Germinal center (tissue), 1 donor: ENCODE measurements around the gene HAUS5.
"Not testable (repeated sequence)": the region's sequence is repeated elsewhere in the genome, so short reads cannot be mapped to it uniquely, and the experiment has no call there.

Experiments used
- DNase-seq: peaks from one replicate; pipeline ENCODE4 v3.0.0; 2012; ENCODE audit warnings: mixed read lengths, low spot score

Gene HAUS5

GRCh38 chr19:35642798-35643254 is 30.3 kb downstream of the HAUS5 start:
- no peak for DNase-seq

GRCh38 chr19:35643255-35644205 is 31.0 kb downstream of the HAUS5 start:
- peak; percentile 90 for DNase-seq

- DNase-seq = peak; percentile 97
Measured at GRCh38 chr19:35644206-35644986, 31.9 kb downstream of the HAUS5 start.

GRCh38 chr19:35644987-35645679 is 32.6 kb downstream of the HAUS5 start:
- DNase-seq = peak; percentile 76

DNA sequence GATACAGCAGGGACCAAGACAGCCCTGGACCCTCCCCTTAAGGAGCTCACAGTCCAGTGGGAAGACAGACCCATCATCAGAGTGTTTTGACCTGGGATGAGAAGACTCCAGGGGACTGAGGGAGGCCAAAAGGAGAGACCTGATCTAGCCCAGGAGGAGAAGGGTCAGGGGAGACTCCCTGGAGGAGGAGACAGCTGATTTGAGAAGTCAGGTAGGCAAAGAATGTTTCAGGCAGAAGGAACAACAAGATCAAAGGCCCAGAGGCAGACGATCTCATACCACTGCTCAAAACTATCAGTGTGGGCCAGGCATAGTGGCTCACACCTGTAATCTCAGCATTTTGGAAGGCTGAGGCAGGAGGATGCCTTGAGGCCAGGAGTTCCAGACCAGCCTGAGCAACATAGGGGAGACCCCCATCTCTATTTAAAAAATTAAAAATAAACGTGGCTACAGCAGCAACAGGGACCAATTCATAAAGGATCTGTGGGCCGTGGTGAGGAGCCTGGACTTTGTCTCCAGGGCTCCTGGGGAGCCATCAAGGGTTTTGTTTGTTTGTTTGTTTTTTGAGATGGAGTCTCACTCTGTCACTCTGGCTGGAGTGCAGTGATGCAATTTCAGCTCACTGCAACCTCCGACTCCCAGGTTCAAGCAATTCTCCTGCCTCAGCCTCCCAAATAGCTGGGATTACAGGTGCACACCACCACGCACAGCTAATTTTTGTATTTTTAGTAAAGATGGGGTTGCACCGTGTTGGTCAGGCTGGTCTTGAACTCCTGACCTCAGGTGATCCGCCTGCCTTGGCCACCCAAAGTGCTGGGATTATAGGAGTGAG is 33.4 kb downstream of the HAUS5 start:
- DNase-seq = no peak

DNA sequence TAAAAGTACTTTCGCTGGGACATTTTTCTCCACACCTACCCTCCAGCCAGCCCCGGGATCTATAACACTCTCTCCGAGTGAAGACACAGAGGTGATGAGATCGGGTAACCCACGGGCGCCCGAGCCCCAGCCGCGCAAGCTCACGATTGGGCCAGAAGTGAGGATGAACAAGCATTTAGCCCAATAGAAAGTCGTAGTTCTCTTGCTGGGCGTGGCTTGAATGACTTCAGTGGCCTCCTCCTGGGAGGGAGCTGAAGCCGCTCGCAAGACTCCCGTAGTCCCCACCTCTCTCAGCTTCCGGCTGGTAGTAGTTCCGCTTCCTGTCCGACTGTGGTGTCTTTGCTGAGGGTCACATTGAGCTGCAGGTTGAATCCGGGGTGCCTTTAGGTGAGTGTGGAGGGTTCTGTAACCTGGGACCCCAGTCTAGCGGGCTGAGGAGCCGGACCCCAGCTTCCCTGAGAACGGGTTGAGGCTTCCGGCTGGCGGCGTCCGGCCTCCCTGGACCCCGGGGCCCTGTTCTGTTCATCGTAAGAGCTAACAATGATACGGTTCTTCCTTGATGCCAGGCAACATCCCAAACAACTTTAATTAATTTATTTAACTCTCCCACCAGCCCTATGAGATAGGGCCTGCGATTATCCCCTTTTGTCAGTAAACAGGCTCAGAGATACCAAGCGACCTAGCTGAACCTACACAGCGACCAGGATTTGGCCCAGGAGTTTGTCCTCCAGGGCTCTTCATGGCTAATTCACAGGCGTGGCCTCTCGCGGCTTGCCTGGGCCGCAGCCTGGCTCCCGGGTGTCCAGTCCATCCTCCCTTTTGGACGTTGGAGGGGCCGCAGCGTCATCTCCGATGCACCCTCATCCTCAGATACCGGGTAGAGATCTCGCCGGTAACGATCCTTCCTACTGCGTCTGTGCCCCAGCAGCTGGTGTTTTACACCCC is 35.8 kb downstream of the HAUS5 start, which contains the start of gene COX6B1:
Gene COX6B1, plus strand, starts transcription at position 307 of the 945 bp plus-strand sequence. CDS start 2,921 bp downstream, outside the sequence.
- peak; percentile 97 for DNase-seq

DNA sequence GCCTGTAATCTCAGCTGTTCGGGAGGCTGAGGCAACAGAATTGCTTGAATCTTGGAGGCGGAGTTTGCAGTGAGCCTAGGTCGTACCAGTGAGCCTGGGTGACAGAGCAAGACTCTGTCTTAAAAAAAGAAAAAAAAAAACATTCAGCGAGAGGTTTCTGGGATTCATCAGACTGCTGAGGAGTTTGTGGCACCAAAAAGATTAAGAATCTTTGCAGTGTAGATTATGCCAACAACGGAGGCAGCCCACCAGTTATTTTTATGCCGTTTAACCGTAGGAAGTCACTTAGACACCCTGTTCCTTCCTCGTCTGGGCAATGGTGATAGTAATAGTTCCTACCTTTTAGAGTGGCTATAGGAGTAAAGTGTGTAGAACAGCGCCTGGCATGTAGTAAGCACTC is 38.0 kb downstream of the HAUS5 start:
- DNase-seq = no peak

DNA sequence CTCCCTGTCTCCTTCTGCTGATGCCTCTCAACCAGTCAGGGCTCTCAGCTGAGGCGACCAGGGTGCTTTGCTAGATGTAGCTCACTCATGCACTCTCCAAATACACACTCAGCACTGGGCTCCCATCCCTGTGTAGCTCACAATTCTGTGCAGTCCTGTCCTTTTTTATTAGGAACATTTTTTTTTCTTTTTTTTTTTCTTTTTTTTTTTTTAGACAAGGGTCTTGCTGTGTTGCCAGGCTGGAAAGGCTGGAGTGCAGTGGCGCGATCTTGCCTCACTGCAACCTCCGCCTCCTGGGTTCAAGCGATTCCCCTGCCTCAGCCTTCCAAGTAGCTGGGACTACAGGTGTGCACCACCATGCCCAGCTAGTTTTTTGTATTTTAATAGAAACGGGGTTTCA is 42.3 kb downstream of the HAUS5 start:
- not testable (repeated sequence) for DNase-seq

DNA sequence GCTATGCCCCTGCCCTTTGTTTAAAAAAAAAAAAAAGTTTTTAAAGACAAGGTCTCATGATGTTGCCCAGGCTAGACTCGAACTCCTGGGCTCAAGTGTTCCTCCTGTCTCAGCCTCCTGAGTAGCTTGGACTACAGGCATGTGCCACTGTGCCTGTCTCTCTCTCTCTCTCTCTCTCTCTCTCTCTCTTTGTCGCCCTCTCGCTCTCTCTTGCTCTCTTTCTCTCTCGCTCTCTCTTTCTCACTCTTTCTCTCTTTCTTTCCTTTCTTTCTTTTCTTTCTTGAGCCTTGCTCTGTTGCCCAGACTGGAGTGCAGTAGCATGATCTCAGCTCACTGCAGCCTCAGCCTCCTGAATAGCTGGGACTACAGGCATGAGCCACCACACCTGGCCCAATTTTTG is 43.1 kb downstream of the HAUS5 start:
- DNase-seq = no peak

GRCh38 chr19:35656700-35657099 is 44.2 kb downstream of the HAUS5 start:
- no peak for DNase-seq

DNA sequence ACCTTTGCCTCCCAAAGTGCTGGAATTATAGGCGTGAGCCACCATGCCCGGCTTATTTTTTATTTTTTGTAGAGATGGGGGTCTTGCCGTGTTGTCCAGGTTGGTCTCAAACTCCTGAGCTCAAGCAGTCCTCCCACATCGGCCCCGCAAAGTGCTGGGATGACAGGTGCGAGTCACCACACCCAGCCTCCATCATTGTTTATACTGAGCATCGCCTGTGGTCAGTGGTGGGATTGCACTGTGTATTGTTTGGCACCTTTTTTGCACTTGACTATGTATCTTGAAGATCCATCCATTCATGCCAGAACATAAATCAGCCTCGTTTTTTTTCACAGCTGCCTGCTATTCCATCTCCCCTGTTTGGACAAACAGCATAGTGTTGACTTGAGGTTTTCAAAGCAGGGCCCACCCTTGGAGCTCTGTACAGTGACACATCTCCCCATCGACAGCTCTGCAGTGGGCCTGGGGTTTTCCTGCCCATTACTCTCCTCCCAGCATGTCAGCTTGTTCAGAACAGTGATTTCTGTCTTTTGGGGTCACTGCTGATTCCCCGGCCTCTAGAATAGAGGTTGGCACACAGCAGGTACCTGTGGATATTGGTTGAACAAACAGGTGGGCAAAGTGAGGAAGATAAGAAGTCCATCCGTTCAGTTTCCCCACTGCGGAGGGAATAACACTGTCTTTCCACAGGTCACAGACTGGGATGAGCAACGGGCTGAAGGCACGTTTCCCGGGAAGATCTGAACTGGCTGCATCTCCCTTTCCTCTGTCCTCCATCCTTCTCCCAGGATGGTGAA is 45.6 kb downstream of the HAUS5 start:
- DNase-seq = no peak

DNA sequence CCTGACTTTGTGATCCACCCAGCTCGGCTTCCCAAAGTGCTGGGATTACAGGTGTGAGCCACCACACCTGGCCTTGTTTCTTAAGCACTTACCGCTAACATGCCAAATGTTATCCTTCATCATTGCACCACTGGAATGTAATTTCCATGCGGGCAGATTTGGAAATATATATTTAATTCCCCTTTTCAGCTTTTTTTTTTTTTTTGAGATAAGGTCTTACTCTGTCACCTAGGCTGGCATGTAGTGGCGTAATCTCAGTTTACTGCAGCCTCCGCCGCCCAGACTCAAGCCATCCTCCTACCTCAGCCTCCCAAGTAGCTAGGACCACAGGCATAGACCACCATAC is 49.4 kb downstream of the HAUS5 start:
- no peak for DNase-seq

GRCh38 chr19:35663981-35664380 is 51.4 kb downstream of the HAUS5 start:
- DNase-seq = no peak

DNA sequence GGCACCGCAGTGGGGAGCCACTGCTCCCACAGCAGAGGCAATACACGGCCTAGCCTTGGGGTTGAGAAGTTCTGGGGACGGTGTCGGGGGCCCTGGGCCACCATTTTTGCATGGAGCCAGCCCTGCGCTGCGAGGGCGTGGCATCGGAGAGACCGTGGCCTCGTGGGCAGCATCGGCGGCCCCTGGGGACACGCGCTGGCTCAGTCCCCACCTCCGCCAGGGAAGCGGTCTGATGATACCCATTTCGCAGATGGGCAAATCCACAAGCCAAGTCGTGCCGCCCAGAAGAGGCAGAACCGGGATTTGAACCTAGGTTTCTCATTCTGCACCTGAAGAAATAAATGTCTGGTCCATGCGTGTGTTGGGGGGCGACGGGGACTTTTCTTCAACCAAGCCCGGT is 52.6 kb downstream of the HAUS5 start:
- DNase-seq = no peak

DNA sequence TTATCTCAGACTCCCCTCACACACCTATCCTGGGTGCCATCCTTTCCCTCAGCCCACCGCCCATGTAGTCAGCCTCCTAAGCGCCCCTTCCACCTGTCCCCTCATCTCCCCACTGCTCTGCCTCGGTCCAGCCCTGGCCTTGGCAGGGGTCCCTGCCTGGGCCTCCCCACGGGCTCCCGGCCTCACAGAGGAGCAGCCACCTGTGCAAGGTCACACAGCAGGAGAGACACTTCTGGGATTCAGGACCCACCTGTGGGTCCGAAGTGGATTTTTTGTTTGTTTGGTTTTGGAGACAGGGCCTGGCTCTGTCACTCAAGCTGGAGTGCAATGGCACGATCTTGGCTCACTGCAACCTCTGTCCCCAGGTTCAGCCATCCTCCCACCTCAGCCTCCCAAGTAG is 53.1 kb downstream of the HAUS5 start:
- no peak for DNase-seq

GRCh38 chr19:35666251-35666913 is 53.8 kb downstream of the HAUS5 start, which contains the start of gene UPK1A:
Gene UPK1A, plus strand, starts transcription at chr19:35666517. Its CDS starts 296 bp downstream, at chr19:35666813.
- no peak for DNase-seq

DNA sequence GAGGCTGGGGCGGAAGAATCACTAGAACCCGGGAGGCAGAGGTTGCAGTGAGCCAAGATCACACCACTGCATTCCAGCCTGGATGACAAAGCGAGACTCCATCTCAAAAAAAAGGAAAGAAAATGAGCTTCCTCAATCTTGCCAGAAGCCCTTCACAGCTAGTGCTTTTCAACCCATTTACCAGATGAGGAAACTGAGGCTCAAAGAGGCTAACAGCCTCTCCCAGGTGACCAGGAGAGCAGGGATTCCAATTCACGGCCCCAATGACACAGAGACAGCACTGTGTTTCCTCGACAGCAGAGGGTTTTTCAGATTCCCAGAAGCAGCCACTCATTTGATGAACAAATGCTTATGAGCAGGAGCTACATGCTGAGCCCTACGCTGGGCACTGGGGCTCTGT is 57.0 kb downstream of the HAUS5 start:
- no peak for DNase-seq

GRCh38 chr19:35669974-35670373 is 57.4 kb downstream of the HAUS5 start:
- no peak for DNase-seq

DNA sequence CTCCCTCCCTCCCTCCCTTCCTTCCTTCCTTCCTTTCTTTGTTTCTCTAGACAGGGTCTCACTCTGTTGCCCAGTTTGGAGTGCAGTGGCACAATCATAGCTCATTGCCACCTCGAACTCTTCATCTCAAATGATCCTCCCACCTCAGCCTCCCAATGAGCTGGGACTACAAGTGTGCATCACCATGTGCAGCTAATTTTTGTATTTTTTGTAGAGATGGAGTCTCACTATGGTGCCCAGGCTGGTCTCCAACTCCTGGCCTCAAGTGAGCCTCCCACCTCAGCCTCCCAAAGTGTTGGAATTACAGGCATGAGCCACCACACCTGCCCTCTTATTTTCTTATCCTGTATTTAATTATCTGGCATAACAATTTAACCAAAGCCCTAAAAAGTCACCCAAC is 58.2 kb downstream of the HAUS5 start:
- DNase-seq = no peak
